Fibroblast of skin of right biceps (primary cell): ENCODE data around the gene NDUFS6.
"Not testable (repeated sequence)": the region's sequence is repeated elsewhere in the genome, so short reads cannot be mapped to it uniquely, and the experiment has no call there.

Experiments
- DNase-seq: peaks from one replicate; pipeline ENCODE4 v3.0.0-alpha.2; 2013

NDUFS6 gene

DNA sequence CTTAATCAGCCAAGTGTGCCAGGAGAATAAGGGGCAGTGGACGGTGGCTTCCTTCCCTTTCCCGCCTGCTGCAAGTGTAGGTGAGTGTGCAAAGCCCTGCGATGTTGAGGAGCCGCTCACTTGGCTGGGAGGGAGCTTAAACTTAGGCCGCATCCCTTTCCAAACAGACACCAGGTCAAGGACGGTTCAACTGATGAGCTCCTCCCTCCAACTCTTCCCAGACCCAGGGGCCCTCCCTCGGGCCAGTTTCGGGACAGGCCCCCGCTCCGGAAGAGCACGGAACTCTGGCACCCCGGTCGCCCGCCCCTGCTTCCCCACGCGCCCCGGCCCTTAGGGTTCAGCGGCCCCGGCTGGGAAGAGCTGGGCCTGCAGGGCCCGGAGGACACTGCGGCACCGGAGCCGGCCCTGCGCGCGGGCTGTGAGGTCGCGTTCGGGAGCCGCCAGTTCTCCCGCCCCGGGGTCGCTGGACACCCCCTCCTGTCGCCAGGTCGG lies 2.1 kb upstream of the NDUFS6 start:
- peak; percentile 19 for DNase-seq

DNA sequence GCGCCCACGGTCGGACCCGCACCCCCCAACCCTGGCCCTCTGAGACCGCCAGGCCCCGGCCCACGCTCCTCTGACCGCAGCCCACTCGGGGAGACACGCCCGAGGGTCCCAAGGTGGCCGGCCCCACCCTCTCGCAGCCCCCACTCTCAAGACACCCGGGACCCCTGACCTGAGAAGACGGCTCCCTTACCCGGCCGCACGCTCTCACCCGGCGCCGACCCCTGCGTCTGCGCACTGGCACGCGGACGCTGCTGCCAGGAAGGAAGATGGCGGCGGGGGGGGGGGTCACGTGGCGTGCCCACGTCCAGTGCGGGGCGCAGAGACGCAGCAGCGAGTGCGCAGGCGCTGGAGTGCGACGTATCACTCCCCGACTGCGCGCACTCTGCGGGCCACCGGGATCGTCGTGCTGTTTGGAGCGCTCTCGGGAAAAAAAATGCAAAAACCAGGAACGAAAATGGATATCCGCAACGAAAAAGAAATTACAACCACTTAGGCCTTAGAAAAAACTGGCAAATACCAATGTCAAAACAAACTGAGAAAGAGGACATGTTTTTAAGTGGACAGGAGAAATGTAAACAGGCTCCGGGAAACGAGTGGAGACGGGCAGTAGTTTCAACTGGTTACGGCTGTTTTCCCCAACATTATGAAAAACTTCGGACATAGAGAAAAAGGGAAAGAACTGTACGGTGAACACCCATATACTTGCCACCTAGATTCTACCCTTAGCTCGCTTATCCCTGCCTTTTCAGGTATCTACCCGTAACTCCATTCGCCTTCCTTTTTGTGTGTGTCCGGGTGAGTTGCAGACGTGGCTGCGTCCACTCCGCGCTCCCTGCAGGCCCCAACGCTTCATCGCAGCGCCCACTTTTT lies 1.4 kb upstream of the NDUFS6 start, which contains the start of gene MRPL36:
Gene MRPL36 (minus strand): TSS at position 236 of the 870 bp plus-strand sequence. CDS start 902 bp downstream, outside the sequence.
- peak; percentile 91 for DNase-seq

DNA sequence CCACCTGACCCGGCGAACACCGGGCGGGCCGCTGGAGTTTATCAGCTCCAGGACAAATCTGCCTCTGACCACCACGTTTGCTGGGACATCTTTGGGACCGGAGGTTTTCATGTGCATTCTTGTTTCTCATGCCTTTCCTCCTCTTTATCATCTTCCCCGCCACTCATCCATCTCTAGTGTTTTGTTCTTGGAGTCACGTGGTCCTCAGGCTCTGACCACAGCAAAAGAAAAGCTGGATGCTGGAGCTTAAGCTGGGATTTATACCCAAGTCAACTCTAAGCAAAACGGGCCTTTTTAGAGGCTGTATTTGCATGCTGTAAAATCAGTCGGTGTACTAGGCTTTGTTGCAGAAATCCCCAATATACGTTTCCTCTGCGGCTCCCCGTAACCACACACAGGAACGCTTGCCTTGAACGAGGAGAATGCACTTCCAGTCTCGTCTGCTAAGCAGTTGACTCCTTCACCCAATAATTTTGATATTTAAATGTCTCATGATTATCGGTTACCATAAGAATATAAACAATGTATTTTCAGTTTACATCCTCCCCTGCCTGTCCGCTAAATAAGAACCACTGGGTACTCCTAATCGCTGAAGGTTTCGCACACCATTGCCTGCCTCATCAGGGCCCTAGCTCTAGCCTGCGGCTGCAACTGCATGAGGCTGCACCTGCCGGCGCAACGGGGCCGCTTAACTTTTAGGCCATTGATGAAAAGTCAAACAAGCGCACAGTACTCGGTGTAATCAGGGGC lies 560 bp upstream of the NDUFS6 start:
- peak; percentile 15 for DNase-seq

DNA sequence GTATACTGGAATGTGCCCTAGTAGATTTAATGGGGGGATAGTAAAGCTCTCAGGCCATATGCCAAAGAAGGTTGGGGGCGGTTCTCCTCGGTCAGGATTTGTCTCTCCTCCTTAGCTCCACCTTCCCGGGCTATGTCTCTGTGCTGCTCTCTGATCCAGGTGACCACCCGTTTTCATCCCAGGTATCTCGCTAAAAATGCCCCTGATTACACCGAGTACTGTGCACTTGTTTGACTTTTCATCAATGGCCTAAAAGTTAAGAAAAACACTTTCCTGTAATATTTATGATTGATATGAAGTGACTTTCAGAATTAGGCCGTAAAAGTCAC lies 724 bp downstream of the NDUFS6 start:
- DNase-seq = no peak

DNA sequence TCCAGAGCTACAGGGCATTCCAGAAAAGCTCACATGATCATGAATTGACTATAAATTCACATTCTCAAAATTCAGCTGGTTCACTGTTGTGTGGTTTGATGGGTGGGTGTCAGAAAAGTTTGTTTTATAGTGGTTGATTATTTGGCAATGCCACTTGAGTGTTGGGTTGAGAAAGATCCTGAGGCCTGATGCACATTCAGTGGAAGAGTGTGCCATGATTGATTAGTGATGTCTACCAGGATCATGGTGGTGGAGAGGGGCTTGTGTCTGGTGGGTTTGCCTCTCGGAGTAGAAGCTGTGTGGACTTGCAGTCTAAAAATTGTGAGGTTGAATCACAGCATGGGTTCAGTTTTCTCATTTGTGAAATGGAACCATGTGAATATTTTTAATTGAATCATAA lies 2.0 kb downstream of the NDUFS6 start:
- no peak for DNase-seq

DNA sequence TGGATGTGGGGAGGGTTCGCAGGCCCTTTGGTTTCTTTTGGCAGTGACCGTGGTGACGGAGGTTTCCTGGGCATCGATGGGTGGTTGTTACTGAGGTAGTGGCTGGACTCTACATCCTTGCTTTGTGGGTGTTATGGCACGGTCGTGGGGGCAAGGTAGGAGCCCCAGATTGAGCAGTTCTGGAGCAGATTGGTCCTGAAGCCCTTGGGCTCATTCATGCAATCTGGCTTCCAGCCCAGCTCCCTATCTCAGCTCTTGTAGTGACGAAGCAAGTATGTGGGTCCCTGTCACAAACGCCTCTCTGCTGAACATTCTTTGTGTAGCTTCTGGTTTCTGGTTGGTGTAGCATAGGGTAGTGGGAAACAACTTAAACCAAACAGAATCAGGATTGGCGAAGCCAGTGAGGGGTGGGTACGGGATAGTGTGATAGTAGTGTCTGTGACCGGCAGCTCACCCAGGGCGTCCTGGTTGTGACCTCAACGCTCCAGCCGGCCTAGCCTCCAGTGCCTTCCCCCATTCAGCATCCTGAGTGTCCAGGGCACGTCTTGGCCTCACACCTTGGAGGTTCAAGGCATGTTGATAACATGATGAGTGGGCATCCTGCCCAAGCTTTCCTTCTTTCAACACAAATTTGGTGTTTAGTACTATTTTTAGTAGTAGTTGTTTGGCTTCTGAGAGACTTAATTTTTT lies 2.9 kb downstream of the NDUFS6 start:
- DNase-seq = no peak

DNA sequence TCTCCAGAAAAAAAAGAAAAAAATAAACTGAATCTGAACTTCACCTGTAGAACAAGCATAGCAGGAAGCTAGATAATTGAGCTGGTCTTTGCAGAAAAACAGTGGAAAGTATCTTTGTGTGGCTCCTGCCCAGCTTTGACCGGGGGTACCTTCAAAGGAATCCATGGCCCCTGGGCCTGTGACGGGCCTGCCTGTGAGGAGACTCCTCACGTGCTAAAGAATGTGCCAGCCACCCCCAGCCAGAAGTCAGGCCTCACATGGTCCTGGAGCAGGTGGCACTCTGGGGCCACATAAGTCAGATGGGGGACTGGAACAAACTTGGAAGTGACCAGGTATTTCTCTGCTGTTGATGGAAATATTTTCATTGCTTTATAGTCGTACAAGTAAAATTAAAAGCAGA lies 4.1 kb downstream of the NDUFS6 start:
- DNase-seq = no peak

DNA sequence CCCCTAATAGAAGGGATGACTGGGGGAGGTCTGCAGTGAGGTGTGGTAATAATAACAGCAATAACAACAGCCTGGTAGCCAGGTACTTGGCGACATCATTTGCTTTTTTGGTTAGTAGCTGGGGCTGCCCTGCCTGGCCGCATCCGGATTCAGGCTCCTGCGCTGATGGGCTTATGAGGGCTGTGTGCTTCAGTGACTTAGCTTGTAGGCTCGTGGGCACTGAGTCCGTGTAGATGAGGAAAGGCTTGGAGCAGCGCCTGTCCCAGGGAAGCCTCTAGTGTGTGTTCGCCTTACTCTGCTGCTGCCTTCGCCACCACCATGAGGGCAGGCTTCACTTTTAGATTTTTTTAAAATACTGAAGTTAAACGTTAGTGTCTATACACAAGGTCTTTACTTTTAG lies 4.5 kb downstream of the NDUFS6 start:
- no peak for DNase-seq

DNA sequence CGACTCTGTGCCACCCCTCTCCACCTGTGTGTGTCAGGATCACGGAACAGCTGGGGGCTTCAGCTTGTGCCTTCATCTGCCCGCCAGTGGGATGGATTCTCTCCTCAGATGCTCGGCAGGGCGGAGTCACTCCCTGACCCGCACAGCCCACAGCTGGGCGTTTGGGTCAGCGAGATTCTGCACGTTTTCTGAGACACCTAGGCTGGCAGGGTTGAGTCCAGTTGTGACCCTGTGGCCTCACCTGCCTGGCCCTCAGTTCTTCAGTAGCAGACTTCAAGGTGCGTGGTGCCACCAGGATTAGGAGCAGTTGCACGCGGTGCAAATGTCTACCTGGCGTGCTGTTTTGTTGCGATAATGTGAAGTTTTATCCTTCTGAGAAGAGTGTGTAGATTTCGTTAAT lies 5.0 kb downstream of the NDUFS6 start:
- DNase-seq = no peak

DNA sequence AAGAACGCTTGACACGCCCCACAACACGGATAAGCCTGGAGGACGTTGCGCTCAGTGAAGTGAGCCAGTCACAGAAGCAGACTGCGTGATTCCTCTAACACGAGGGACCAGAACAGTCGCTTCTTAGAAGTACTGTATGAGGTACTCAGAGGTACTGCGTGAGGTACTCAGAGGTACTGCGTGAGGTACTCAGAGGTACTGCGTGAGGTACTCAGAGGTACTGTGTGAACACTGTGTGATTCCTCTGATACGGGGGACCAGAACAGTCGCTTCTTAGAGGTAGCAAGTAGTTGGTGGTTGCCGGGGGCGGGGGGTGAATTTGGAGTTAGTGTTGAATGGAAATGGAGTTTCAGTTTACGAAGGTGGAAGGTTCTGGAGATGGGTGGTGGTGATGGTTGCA lies 5.8 kb downstream of the NDUFS6 start:
- no peak for DNase-seq

DNA sequence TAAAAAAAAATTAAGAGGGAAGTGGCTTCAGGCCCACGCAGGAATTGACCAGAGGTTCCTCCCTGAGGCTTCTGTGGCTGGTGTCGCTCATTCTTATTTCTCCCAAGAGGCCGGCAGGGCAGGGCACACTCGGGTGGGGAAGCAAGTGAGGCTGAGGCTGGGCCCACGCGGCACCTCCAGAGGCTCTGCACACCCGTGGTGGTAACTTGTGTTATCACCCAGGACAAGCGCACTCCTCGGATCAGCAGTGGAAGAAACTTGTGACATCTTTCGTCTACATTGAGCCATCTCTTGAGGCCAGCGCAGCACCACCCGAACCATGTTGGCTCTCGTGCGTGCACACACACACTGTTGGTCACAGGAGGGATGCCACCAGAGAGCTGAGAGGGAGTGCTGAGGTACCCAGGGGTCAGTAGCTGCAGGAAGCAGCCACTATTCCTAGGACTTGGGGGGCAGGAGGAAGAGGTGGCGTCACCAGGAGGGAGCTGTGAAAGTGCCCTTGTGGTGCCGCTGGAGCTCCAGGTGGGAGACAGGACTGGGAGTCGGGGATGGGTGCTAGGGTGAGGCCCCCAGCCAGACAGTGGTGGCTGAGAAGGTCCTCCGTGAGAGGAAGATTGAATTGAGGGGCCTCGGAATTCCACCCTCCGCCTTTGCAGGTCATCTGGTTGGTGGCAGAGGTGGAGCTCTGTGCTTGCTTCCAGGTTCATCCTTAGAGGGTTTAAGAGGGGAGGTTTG lies 6.4 kb downstream of the NDUFS6 start:
- no peak for DNase-seq

DNA sequence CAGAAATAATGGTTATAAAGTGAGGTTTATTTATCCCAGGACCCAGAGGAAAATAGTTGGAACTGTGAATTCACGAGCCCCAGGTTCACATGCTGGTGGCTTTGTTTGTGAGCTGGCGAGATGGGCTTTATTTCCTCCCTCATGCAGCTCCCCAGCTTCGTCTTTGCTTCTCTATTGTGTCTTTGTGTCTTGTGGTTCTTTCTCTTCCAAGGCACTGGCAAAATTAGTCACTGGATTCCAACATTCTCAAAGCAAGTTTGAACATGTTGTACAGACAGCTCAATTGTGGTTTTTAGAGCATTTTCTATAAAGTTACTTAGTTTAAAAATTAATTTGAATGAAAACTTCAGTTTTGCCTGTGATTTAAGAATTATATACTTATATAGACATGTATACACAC lies 7.2 kb downstream of the NDUFS6 start:
- peak; percentile 11 for DNase-seq

DNA sequence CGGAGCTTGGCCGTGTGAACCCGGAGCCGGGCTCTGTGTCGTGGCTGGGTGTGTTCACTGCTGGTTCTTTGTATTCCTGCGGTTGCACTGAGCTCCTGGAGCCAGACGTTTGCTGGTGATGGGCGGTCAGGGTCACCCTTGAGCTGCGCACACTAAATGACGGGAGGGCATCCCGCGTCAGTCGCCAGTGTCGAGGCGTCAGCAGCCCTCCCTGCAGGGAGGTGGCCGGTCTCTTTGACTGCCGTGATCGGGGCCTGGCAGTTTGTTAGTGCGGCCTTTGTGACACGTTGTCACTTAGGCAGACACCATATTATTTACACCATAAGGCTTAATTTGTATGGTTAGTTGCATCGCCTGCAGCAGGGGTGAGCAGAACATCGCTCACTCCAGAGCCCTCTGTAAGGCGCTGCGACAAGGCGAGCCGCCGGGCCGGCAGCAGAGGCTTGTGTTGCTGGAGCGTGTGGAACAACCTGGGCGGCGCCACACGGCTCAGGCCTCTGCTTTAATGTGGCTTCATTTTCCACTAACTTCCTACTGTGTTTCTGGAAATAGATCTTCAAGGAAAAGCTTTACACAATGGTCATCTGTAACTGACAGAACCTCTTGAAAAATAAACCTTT lies 8.3 kb downstream of the NDUFS6 start:
- no peak for DNase-seq

DNA sequence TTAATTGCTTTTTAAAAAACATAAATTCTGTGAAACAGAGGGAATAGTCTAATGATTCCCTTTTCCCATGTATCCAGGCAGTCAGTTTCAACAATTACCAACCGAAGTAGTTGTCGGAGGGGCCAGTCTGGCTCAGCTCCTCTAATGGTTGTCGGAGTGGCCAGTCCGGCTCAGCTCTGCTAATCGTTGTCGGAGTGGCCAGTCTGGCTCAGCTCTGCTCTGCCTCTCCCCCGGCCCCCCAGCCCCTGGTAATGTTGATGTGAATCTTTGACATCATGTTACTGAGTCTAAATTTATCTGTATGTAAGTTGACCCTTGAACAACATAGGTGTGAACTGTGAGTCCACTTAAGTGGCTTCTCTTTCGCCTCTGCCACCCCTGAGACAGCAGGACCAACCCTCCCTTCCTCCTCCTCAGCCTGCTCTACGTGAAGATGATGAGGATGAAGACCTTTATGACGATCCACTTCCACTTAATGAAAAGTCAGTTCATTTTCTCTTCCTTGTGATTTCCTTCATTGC lies 9.4 kb downstream of the NDUFS6 start:
- DNase-seq = no peak

DNA sequence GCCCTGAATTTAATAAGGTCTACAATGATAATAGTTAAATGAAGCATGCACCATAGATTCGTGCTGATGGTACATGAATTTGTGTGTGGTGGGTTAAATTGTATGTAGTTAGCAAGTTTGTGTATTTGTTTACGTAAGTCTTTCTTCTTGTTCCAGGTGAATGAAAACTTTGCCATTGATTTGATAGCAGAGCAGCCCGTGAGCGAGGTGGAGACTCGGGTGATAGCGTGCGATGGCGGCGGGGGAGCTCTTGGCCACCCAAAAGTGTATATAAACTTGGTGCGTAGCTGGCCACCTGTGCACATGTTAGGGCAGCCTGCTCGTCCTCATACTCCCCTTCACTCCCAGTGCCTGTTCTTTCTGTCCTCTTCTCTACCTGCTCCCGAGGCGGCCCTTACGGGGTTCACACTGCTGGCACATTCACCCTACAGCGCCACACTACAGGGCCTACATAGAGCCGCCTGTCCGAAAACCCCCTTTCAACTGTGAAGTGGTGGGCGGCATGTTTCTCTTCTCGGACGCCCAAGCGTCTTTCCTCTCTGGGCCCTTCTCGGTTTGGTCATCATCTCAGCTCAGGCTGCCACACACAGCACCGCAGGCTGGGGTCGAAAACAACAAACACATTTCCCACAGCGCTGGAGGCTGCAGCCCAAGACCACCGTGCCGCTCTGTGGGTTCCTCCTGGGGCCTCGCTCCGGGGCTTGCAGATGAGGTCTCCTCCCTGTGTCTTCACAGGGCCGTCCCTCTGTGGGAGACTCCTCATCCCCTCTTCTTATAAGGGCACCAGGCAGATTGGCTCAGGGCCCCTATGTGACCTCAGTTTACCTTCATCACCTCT lies 13.2 kb downstream of the NDUFS6 start:
- DNase-seq = no peak

DNA sequence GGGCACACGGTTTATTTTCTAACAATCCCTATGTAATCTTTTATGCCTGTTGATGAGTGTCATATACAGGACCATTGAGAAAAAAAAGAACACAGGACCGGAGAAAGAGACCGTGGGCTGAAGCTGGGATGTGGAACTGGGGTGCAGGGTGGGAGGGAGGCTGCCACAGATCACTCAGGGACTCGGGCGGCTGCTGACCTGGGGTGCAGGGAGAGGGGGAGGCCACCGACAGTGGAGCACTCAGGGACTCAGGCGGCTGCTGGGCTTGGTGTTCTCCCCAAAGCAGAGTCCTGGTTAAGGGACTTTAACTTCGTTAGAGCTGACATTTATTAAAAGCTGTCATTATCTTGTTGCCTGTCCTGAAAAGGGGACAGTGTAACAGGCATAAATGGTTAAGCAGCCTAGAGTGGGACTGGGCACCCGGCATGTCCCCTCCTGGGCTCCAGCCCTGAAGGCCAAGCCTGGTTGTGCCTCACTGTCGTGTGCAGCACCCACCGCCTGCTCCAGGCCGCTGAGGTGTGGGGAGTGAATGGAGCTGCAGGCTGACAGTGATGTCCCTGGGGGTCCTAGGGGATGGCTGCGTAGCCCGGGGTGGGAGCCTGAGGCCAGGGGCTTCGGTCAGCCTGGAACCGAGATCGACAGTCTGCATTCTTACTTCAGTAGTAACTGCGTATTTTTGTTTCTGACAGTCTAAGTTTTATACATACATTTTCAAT lies 14.0 kb downstream of the NDUFS6 start:
- no peak for DNase-seq

DNA sequence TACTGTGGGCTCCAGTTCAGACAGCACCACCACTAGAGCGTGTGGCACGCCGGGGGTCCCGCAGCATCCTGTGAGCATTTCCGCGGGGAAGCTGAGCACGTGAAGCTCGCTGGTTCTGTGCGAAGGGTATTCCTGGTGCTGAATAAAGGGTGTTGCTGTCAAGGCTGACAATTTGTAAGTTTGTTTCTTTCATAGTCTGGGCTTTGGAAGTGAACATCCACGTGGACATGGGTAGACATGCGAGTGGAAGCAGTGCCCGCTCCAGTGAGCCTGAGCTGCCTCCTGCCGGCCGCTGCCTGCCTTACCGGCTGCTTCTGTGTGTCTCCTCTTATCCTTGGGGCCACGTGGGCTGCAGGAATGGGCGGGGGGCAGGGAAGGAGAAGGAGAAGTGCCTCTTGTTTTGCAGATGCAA lies 14.7 kb downstream of the NDUFS6 start:
- no peak for DNase-seq

DNA sequence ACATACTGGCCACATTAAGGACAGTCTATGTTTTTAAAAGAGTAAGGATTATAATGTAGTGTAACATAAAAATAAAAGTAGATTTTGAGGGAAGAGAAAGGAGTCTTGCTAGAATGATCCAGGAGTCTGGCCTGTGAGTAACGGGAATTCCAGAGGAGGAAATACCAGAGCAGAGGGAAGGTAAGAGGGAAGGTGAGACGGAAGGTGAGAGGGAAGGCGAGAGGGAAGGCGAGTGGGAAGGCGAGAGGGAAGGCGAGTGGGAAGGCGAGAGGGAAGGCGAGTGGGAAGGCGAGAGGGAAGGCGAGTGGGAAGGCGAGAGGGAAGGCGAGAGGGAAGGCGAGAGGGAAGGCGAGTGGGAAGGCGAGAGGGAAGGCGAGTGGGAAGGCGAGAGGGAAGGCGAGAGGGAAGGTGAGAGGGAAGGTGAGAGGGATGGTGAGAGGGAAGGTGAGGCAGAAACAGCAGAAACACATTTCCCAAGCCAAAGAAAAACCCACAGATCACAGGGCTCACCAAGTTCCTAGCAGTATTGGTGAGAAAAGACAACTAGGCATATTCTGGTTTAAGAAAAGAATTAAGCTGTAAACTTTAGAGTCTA lies 15.4 kb downstream of the NDUFS6 start:
- DNase-seq = not testable (repeated sequence)

DNA sequence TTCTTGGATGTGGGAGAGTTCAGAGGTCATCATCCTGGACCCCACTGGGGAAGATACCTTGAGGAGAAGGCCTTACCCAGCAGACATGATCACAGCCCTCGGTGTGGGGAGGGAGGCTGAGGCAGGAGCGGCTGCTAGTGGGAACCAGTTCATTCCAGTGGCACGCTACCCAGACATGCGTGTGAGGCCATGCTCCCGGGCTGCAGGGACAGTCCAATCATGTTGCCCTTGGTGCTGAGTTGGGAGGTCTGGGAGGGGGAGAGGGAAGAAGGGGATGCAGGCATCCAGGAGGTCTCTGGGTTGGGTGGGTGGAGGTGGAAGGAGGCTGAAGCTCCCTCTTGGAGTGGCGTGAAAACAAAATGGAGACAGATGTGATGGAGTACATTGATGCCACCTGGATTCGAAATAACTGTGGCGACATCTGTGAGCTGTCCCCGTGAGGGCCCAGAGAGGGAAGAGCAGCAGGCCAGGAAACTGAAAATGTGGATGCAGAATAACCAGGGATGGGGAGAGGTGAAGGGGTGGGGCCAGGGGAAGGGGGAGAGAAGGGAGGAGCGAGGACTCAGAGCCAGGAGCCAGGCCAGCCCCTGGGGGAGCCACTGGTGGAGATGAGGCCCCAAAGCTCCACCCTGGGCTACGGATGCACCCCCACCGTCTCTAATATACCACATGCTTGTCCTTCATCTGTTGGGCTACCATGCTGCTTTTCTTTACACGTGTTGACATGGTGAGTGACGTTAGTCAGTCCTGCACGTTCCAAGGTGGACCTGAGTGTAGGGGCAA lies 16.2 kb downstream of the NDUFS6 start:
- DNase-seq = no peak
